GM12873 (cell line): ENCODE data around the gene AKT3.

Experiments used
- CTCF ChIP-seq: IDR thresholded peaks from 2 replicates; pipeline ENCODE4 v1.5.1; 2012; ENCODE audit warnings: low read depth, mild to moderate bottlenecking, moderate library complexity, low read length, control low read depth; ENCODE audit not compliant: insufficient read depth; ENCODE audit errors: missing control alignments

The AKT3 gene

GRCh38 chr1:243550276-243550675, 299.8 kb downstream of the AKT3 start:
- TF ChIP-seq CTCF = no peak

GRCh38 chr1:243549791-243550190, 300.3 kb downstream of the AKT3 start:
- TF ChIP-seq CTCF = no peak

GRCh38 chr1:243549108-243549507, 300.9 kb downstream of the AKT3 start:
- TF ChIP-seq CTCF = no peak

DNA sequence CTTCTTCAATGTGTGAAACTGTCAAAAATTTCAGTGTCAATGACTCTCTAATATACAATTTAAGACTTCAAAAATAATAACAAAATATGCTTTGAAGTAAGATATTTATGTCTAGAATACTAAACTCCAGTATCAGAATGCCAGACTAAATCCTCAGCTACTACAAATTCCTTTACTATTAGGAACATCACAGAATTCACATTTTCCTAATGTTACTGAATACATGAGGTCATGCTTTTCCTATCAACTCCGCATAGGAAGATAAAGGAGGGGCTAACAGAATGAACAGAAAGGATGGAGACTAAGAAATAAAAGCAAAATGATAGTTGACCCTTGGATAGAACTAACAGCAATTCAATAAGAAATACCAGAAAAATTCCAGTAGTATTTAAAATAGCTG, 301.5 kb downstream of the AKT3 start:
- TF ChIP-seq CTCF = no peak

GRCh38 chr1:243547891-243548290, 302.2 kb downstream of the AKT3 start:
- no peak for TF ChIP-seq CTCF

- no peak for TF ChIP-seq CTCF
Observed at GRCh38 chr1:243546457-243546856, 303.6 kb downstream of the AKT3 start.

GRCh38 chr1:243543501-243543900, 306.5 kb downstream of the AKT3 start:
- TF ChIP-seq CTCF = no peak
